Measurements from ENCODE around the gene STX8. TPM values are rescaled to one million over a fixed set of nuclear protein-coding genes. Genes with fewer than 3 reads are reported as not detected.

The STX8 gene
- total RNA-seq, 2 experiments from 2014 or later = 75.2 to 75.8 TPM

DNA sequence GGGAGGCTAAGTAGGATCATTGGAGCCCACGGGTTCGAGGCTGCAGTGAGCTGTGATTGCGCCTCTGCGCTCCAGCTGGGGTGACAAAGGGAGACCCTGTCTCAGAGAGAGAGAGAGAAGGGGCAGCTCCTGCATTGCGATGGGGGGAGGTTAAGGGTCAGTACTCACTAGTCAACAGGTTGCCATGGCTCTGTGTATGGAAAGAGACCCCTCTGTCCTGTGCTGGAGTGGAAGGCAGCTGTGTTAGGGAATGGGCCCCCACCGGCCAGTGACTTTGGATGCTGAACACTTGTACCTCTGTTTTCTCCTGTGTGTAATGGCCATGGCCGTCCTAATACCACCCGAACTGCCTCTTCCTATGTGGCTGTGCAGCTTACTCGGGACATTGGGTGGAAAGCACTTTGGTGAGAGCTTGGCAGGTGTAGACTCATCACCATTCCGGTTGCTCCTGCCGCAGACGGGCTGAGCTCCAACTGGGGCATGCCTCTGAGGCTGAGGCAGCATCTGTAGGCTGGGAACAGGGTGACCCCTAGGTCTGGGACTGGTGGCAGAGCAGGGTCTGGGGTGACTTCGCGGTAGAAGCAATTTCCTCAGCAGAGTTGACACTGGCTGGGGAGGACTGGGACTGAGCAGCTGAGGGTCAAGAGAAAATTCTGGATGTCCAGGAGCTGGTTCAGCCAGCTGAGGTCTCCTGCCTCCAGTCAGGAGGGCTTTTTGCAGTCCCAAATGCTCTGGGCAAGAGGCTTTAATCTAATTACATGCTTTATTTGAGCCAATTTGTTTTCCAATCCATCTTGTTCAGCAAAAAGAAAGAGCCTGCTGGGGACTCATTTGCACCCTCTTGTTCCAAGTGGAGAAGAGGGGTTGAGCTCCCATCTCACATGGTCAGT is 369.9 kb downstream of the STX8 start:
- CTCF ChIA-PET = interaction anchor here (0.6 to 1.4 kb wide), 2 partner anchors 86 kb away, joined by 3 read pairs; no protein-coding TSS in a partner anchor
- Mint-ChIP-seq H3K27me3 (peaks cover 5% of the 10 kb centered on the region), H3K4me3 (no peak overlapping the region), H3K9me3 (no peaks in the 10 kb centered on the region), H3K4me1 (ENCODE audit: low read depth) (no peaks in the 10 kb centered on the region), H3K36me3 (no peaks in the 10 kb centered on the region), H3K27ac (no peak overlapping the region)
- intact Hi-C loops (cut with micrococcal nuclease) = no loop called here
- no peak for DNase-seq
- POLR2A ChIA-PET = no interaction called here

DNA sequence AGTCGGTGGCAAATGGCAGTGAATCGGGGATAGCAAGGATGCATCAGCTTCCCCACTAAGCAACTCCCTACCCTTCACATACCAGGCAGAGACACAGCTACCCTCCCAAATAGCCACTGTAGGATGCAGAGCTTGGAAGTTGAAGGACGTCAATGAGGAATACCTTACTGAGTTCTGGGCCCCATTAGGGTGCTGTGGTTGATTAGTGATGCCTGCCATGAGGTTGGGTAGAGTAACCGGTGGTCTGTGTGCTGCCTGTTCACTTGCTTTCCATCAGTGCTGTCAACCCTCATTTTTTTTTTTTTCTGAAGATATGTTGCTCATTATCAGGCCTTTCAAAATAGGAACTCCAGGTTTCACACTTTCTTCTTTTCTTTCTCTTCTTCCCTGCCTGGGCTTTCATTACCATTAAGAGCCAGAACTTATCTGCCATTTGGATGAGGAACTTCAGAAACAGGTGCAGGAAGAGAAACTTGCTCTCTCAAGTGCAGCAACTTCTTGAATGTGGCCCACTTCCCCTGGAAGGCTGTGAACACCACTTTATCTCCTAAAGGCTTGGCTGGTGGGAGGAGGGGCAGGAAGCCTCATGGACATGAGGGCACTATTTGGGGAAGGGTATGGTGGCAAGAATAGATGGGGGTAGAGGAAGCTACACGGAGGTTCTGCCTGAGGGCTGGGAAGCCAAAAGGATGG is 370.8 kb downstream of the STX8 start:
- CTCF ChIA-PET = no interaction called here
- Mint-ChIP-seq H3K4me1 (ENCODE audit: low read depth) (no peaks in the 10 kb centered on the region), H3K27me3 (peaks cover 5% of the 10 kb centered on the region), H3K36me3 (no peaks in the 10 kb centered on the region), H3K27ac (no peak overlapping the region), H3K4me3 (no peak overlapping the region), H3K9me3 (no peaks in the 10 kb centered on the region)
- intact Hi-C loops (cut with micrococcal nuclease) = no loop called here
- POLR2A ChIA-PET = interaction anchor here (0.9 kb wide), 1 partner anchor 15 kb away, joined by 3 read pairs; no protein-coding TSS in a partner anchor
- no peak for DNase-seq

DNA sequence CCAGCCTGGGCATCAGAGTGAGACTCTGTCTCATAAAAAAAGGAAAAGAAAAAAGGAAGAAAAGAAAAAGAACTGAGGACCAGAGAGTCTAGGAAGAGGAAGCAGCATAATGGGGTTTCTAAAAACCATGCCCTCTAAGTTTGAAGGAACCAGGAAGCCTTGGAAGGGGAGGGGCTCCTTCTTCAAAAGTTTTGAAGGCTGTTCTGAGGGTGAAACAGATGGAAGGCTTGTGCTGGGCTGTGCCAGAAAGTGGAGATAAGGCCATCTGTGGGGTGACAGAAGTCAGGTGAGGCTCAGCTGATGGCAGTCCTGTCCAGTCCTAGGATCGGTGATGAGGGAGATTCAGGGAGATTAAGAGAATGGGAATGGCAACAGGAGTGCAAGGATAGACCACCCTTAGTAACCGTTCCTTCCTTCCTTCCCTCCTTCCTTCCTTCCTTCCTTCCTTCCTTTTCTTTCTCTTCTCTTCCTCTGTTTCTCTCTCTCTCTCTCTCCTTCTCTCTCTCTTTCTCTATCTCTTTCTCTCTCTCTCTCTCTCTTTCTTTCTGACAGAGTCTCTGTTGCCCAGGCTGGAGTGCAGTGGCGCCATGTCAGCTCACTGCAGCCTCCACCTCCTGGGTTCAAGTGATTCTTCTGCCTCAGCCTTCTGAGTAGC is 371.7 kb downstream of the STX8 start:
- peaks cover 5% of the 10 kb centered on the region for H3K27me3 Mint-ChIP-seq
- no peak overlapping the region for H3K4me3 Mint-ChIP-seq
- no peak for DNase-seq
- H3K36me3 Mint-ChIP-seq = no peaks in the 10 kb centered on the region
- ChIA-PET POLR2A (interaction anchor here (0.9 kb wide), 1 partner anchor 14 kb away, joined by 3 read pairs; no protein-coding TSS in a partner anchor), CTCF (no interaction called here)
- intact Hi-C loops (cut with micrococcal nuclease) = no loop called here
- no peaks in the 10 kb centered on the region for H3K9me3 Mint-ChIP-seq
- no peak overlapping the region for H3K27ac Mint-ChIP-seq
- H3K4me1 Mint-ChIP-seq (ENCODE audit: low read depth) = no peaks in the 10 kb centered on the region

DNA sequence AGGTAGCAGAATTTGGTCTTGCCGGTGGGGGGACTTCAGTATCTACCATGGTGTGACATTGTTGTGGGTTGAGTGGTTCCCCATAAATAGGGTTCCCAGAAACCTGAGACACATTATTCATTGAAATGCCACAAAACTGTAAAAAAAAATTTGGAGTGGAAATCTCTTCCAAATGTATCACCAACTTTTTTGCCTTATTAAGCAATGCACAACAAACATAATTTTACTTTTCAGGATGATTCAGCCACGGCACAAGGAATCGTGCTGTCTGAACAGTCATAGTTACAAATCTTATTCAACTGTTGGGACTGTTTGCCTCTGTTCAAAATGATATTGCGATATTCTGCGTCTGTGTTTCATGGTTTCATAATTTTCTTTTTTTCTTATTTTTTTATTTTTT is 373.1 kb downstream of the STX8 start:
- no peak for DNase-seq
- H3K4me3 Mint-ChIP-seq = no peak overlapping the region
- ChIA-PET CTCF (no interaction called here), POLR2A (no interaction called here)
- H3K27me3 Mint-ChIP-seq = peaks cover 7% of the 10 kb centered on the region
- no peaks in the 10 kb centered on the region for H3K36me3 Mint-ChIP-seq
- no peaks in the 10 kb centered on the region for H3K9me3 Mint-ChIP-seq
- no peaks in the 10 kb centered on the region for H3K4me1 Mint-ChIP-seq (ENCODE audit: low read depth)
- no peak overlapping the region for H3K27ac Mint-ChIP-seq
- intact Hi-C loops (cut with micrococcal nuclease) = no loop called here

DNA sequence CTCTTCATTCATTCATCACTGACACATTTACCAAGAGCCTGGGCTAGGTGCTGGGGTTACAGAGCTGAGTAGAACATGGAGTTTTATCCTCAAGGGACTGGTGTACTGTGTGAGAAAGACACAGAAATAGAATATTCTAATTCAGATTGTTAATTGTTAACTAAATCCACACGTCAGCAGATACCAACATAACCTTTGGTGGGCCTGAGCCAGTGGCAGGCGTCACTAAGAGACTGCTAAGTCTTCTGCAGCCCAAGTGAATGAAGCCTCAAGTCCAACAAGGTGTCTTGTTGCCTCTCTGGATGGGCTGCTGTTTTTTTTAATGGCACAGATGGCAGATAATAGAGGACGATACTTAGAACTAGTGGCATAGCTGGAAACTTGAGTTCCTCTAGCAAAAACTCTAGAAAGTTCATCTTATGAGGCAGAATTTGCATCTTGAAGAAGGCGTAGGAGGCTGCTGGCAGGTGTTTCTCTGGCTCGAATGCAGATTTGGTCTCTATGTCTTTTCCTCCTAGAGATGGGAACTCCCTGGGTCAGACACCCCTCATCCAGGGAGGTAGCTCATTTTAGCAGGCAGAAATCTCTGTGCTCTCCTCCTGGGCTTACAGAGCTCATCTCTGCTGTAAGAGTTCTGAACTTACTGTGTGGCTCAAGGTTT is 374.8 kb downstream of the STX8 start:
- no peak for DNase-seq
- Mint-ChIP-seq H3K4me3 (no peak overlapping the region), H3K9me3 (no peaks in the 10 kb centered on the region), H3K27ac (no peak overlapping the region), H3K4me1 (ENCODE audit: low read depth) (no peaks in the 10 kb centered on the region), H3K36me3 (no peaks in the 10 kb centered on the region), H3K27me3 (peaks cover 5% of the 10 kb centered on the region)
- intact Hi-C loops (cut with micrococcal nuclease) = no loop called here
- ChIA-PET CTCF (no interaction called here), POLR2A (no interaction called here)

Other genes with a start within 250 kb of the STX8 start
- gene CFAP52, start 822 bp upstream of the STX8 start, total RNA-seq = not detected
- under 1 TPM; 0.34 to 0.50 TPM for gene USP43, start 69.7 kb upstream of the STX8 start, total RNA-seq
- not detected for gene DHRS7C, start 215.8 kb upstream of the STX8 start, total RNA-seq
- not detected for gene GSG1L2, start 246.3 kb upstream of the STX8 start, total RNA-seq

Data from activated CD4-positive, alpha-beta memory T cell treated with anti-CD3 and anti-CD28 coated beads for 36 hours (primary cell).